GM12892 (cell line): Measurements from ENCODE around the gene SECTM1.

Experiments
- POLR2AphosphoS5 ChIP-seq: IDR thresholded peaks from 2 replicates; pipeline ENCODE4 v1.6.1; 2011; ENCODE audit warnings: low read depth, low read length, control low read depth
- TAF1 ChIP-seq: IDR thresholded peaks from 2 replicates; pipeline ENCODE4 v1.6.1; 2011; ENCODE audit warnings: low read depth, mild to moderate bottlenecking, control low read depth, low read length, borderline replicate concordance

DNA sequence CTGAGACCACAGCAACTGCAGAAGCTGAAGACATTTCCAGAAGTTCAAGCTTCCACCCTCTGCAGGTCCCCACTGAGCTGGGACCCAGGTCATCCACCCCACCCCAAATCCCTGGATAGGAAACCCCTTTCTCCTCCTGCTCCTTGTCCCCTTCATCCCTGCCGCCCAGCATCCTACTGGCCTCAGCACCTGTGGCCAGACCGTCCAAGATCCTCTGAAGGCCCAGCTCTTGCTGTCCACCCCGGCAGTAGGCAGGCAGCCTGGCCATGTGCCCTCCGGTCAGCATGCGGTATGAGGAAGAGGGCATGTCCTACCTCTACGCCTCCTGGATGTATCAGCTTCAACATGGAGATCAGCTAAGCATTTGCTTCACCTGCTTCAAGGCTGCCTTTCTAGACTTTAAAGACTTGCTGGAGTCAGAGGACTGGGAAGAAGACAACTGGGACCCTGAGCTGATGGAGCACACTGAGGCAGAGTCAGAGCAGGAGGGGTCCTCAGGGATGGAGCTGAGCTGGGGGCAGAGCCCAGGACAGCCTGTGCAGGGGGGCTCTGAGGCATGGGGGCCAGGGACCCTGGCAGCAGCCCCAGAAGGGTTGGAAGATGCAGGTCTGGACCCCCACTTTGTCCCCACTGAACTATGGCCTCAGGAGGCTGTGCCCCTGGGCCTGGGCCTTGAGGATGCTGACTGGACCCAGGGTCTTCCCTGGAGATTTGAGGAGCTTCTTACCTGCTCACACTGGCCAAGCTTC is 28.5 kb upstream of the SECTM1 start:
- TF ChIP-seq POLR2AphosphoS5 (no peak), TAF1 (no peak)
